Spinal cord (tissue), 10 donors: Measurements from ENCODE around the gene DDTL. TPM values are rescaled to one million over a fixed set of nuclear protein-coding genes. Genes with fewer than 3 reads are reported as not detected.
A peak's percentile ranks its signal among the peaks of the same experiment; 100 is the strongest.
"Not testable (repeated sequence)": the region's sequence is repeated elsewhere in the genome, so short reads cannot be mapped to it uniquely, and the experiment has no call there.

ENCODE experiments used
- DNase-seq, 6 donors: peaks; one replicate each; pipeline versions ENCODE4 v3.0.0 to v3.0.0-alpha.2; 2013 to 2015; ENCODE audit warnings: low spot score in 6 of 6, low read depth in 4 of 6
- H3K27ac ChIP-seq: one replicate; pipeline ENCODE4 v1.5.1; 2013; ENCODE audit warnings: low read depth, low read length, control low read depth
- H3K27me3 ChIP-seq: one replicate; pipeline ENCODE4 v1.6.1; 2013; ENCODE audit warnings: low read length; ENCODE audit not compliant: control insufficient read depth, insufficient read depth
- H3K36me3 ChIP-seq: one replicate; pipeline ENCODE4 v1.6.1; 2013; ENCODE audit warnings: low read length; ENCODE audit not compliant: control insufficient read depth, insufficient read depth
- H3K4me1 ChIP-seq: one replicate; pipeline ENCODE4 v1.6.1; 2013; ENCODE audit warnings: low read length; ENCODE audit not compliant: control insufficient read depth, insufficient read depth
- H3K4me3 ChIP-seq: one replicate; pipeline ENCODE4 v1.5.1; 2013; ENCODE audit warnings: low read depth, low read length, control low read depth
- H3K9me3 ChIP-seq: one replicate; pipeline ENCODE4 v1.6.1; 2013; ENCODE audit warnings: low read length; ENCODE audit not compliant: control insufficient read depth, insufficient read depth
- WGBS: methylation state at CpG from one replicate; pipeline ENCODE4 v1.1.5; 2013; ENCODE audit warnings: missing lambda C conversion rate; ENCODE audit not compliant: insufficient coverage; 5-methylcytosine and 5-hydroxymethylcytosine counted together
- polyA plus RNA-seq, 2 donors: library from polyadenylated mRNA; unstranded; fragments of 120-200 nt; gene quantifications; one replicate each; pipeline ENCODE4 v1.2.1, GENCODE V29; 2013; ENCODE audit not compliant: insufficient read length in 2 of 2
- total RNA-seq, 2 donors: library from RNA; depleted of rRNA in 1 of 2; stranded (reverse); fragments of 120-200 nt in 1 of 2; fragments of >200 nt in 1 of 2; gene quantifications; one replicate each; pipeline versions ENCODE4 v1.2.3 to v1.2.4, GENCODE V29; 2013 to 2014
- donor health status: healthy.

The DDTL gene
- total and polyA plus RNA-seq, 4 donors, result 0.20 to 7.5 (median 3.4) TPM

GRCh38 chr22:23999779-24000178, 33.1 kb downstream of the DDTL start:
- H3K4me3 ChIP-seq, H3K4me1 ChIP-seq, H3K27ac ChIP-seq, DNase-seq, H3K9me3 ChIP-seq, H3K36me3 ChIP-seq, H3K27me3 ChIP-seq: not testable (repeated sequence)
- WGBS, result 88% methylated on average over 7 of the region's 7 CpGs

GRCh38 chr22:24001314-24001713, 34.6 kb downstream of the DDTL start:
- no peaks in the 10 kb centered on the region for H3K27me3 ChIP-seq
- H3K36me3 ChIP-seq, result no peaks in the 10 kb centered on the region
- WGBS, result 78% methylated on average over 9 of the region's 9 CpGs
- no peak overlapping the region for H3K4me3 ChIP-seq
- DNase-seq, result no peak
- no peaks in the 10 kb centered on the region for H3K9me3 ChIP-seq
- H3K4me1 ChIP-seq, result peaks cover 6% of the 10 kb centered on the region
- H3K27ac ChIP-seq, result no peak overlapping the region

GRCh38 chr22:24002272-24002671, 35.6 kb downstream of the DDTL start:
- DNase-seq, result peak in 1 of 6 donors; percentile 0
- Histone ChIP-seq H3K27ac (no peak overlapping the region), H3K4me3 (no peak overlapping the region), H3K9me3 (no peaks in the 10 kb centered on the region), H3K4me1 (peaks cover 6% of the 10 kb centered on the region), H3K36me3 (no peaks in the 10 kb centered on the region), H3K27me3 (no peaks in the 10 kb centered on the region)
- 68% methylated on average over 6 of the region's 10 CpGs for WGBS

GRCh38 chr22:24002851-24003250, 36.2 kb downstream of the DDTL start:
- Histone ChIP-seq H3K4me3 (no peak overlapping the region), H3K36me3 (no peaks in the 10 kb centered on the region), H3K27ac (no peak overlapping the region), H3K9me3 (no peaks in the 10 kb centered on the region), H3K27me3 (no peaks in the 10 kb centered on the region), H3K4me1 (peaks cover 6% of the 10 kb centered on the region)
- 95% methylated on average over 4 of the region's 5 CpGs for WGBS
- peak in 1 of 6 donors; percentile 0 for DNase-seq

GRCh38 chr22:24003887-24004286, 37.2 kb downstream of the DDTL start:
- WGBS, result 87% methylated on average over 8 of the region's 9 CpGs
- no peaks in the 10 kb centered on the region for H3K9me3 ChIP-seq

GRCh38 chr22:24005201-24005600, 38.5 kb downstream of the DDTL start, which contains the start of gene GSTT4:
TSS of gene GSTT4 (minus strand) at chr22:24005453. CDS start at chr22:24005356, 97 bp downstream.
- Histone ChIP-seq H3K4me1 (peaks cover 6% of the 10 kb centered on the region), H3K36me3 (no peaks in the 10 kb centered on the region), H3K4me3 (no peak within 1 kb of the TSS), H3K9me3 (no peaks in the 10 kb centered on the region), H3K27me3 (no peaks in the 10 kb centered on the region), H3K27ac (no peak within 1 kb of the TSS)
- peak in 2 of 6 donors; percentile 1 to 60 for DNase-seq
- 60% methylated on average over 6 of the region's 6 CpGs for WGBS

More at GRCh38 chr22:24003887-24004286, 37.2 kb downstream of the DDTL start:
- no peak for DNase-seq
- Histone ChIP-seq H3K4me3 (no peak overlapping the region), H3K27ac (no peak overlapping the region), H3K36me3 (no peaks in the 10 kb centered on the region), H3K27me3 (no peaks in the 10 kb centered on the region), H3K4me1 (peaks cover 6% of the 10 kb centered on the region)

- Histone ChIP-seq H3K4me1 (peaks cover 6% of the 10 kb centered on the region), H3K4me3 (no peak overlapping the region), H3K27me3 (no peaks in the 10 kb centered on the region), H3K36me3 (no peaks in the 10 kb centered on the region), H3K27ac (no peak overlapping the region), H3K9me3 (no peaks in the 10 kb centered on the region)
- whole genome bisulfite sequencing, result 63% methylated on average over 10 of the region's 10 CpGs
- no peak for DNase-seq
Measured at GRCh38 chr22:24006207-24006913, 39.7 kb downstream of the DDTL start.

- Histone ChIP-seq H3K4me3 (no peak overlapping the region), H3K4me1 (peaks cover 10% of the 10 kb centered on the region), H3K27me3 (no peaks in the 10 kb centered on the region), H3K36me3 (no peaks in the 10 kb centered on the region), H3K9me3 (no peaks in the 10 kb centered on the region), H3K27ac (no peak overlapping the region)
- no peak for DNase-seq
- 84% methylated on average over 6 of the region's 6 CpGs for WGBS
Measured at GRCh38 chr22:24006914-24007214, 40.2 kb downstream of the DDTL start.

- no peaks in the 10 kb centered on the region for H3K9me3 ChIP-seq
- no peaks in the 10 kb centered on the region for H3K27me3 ChIP-seq
- peaks cover 12% of the 10 kb centered on the region for H3K4me1 ChIP-seq
- no peak overlapping the region for H3K4me3 ChIP-seq
- 79% methylated on average over 7 of the region's 8 CpGs for WGBS
- DNase-seq, result no peak
- no peaks in the 10 kb centered on the region for H3K36me3 ChIP-seq
- H3K27ac ChIP-seq, result no peak overlapping the region
Measured at GRCh38 chr22:24007253-24008021, 40.7 kb downstream of the DDTL start.

- no peaks in the 10 kb centered on the region for H3K27me3 ChIP-seq
Measured at GRCh38 chr22:24008022-24008283, 41.3 kb downstream of the DDTL start.

More at GRCh38 chr22:24008022-24008283, 41.3 kb downstream of the DDTL start:
- WGBS, result 57% methylated on average over 1 of the region's 1 CpG
- H3K36me3 ChIP-seq, result no peaks in the 10 kb centered on the region
- H3K4me3 ChIP-seq, result no peak overlapping the region
- H3K9me3 ChIP-seq, result no peaks in the 10 kb centered on the region
- DNase-seq, result no peak
- H3K4me1 ChIP-seq, result peaks cover 17% of the 10 kb centered on the region
- no peak overlapping the region for H3K27ac ChIP-seq
